ENCODE results near the gene FOLH1. TPM values are rescaled to one million over a fixed set of nuclear protein-coding genes. Genes with fewer than 3 reads are reported as not detected.
"Not testable (repeated sequence)": the region's sequence is repeated elsewhere in the genome, so short reads cannot be mapped to it uniquely, and the experiment has no call there.

FOLH1 gene
- total and polyA plus RNA-seq, 2 experiments from 2014 or later, result not detected

DNA sequence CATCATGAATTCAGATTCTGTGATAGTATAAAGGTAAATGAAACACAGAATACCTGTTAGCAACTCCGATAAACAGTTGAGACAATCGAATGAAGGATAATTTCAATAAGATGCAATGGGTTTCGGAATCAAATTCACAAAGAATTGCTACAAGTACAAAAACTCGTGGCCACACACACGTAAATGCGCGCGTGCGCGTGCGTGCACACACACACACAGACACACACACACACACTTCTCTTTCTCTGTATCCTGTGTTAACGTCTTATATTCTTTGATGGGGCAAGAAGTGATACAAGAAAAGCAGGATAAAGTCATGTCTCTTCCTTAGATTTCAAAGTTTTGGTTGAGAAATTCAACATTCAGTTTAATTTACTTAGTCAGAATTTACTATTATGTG is 57.2 kb downstream of the FOLH1 start:
- no peak overlapping the region for H3K4me2 ChIP-seq
- H3K4me3 ChIP-seq, result no peak overlapping the region
- H3K27me3 ChIP-seq, result no peaks in the 10 kb centered on the region
- H3K36me3 ChIP-seq (replicated peaks; ENCODE audit: insufficient read depth, low read depth), result no peaks in the 10 kb centered on the region
- H3K79me2 ChIP-seq, result no peaks in the 10 kb centered on the region
- WGBS (ENCODE audit: low lambda C conversion rate, missing lambda C conversion rate), result 82% methylated on average over 12 of the region's 12 CpGs
- H3K27ac ChIP-seq, result no peak overlapping the region
- no peaks in the 10 kb centered on the region for H3K9me3 ChIP-seq (ENCODE audit: low read depth)
- no peaks in the 10 kb centered on the region for H3K4me1 ChIP-seq (ENCODE audit: insufficient read depth)
- H3K9me2 ChIP-seq (replicated peaks; ENCODE audit: insufficient read depth), result no peaks in the 10 kb centered on the region
- TF ChIP-seq CTCF (IDR thresholded peaks at IDR 0.05; ENCODE audit: poor library complexity) (no peak), EZH2phosphoT487 (IDR thresholded peaks at IDR 0.05; ENCODE audit: low read depth, severe bottlenecking, unreplicated experiment) (no peak), EZH2 (IDR thresholded peaks at IDR 0.05; ENCODE audit: borderline replicate concordance) (no peak)
- no peaks in the 10 kb centered on the region for H4K20me1 ChIP-seq (ENCODE audit: insufficient read depth, poor library complexity, severe bottlenecking)
- no peak overlapping the region for H2AFZ ChIP-seq
- DNase-seq (ENCODE audit: low spot score), result no peak

DNA sequence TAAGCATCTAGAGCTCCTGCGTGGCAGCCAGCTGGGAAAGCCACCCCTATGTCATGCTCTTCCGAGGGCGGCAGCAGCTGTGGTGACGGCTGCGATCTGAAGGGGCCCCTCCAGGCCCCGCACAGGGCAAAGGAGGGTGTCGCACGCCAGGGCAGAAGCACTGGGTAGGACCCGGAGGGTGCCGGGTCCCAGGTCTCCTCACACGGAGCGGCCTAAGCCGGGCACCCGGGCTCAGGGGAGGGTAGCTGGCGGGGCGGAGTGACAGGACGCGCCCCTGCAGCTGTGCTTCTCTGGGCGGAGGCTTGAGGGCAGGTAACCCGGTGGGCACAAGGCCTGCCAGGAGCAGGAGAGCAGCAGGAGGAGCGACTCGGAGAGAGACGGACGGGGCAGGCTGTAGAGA is 106.0 kb downstream of the FOLH1 start:
- not testable (repeated sequence) for H3K36me3 ChIP-seq (replicated peaks; ENCODE audit: insufficient read depth, low read depth); H4K20me1 ChIP-seq (ENCODE audit: insufficient read depth, poor library complexity, severe bottlenecking); H3K4me1 ChIP-seq (ENCODE audit: insufficient read depth); H3K27me3 ChIP-seq; H3K9me2 ChIP-seq (replicated peaks; ENCODE audit: insufficient read depth); H3K27ac ChIP-seq; H3K4me2 ChIP-seq; H2AFZ ChIP-seq; H3K4me3 ChIP-seq; H3K79me2 ChIP-seq; DNase-seq (ENCODE audit: low spot score); H3K9me3 ChIP-seq (ENCODE audit: low read depth)
- WGBS (ENCODE audit: low lambda C conversion rate, missing lambda C conversion rate), result 85% methylated on average over 20 of the region's 24 CpGs

Other genes starting within 250 kb of the FOLH1 start
- gene TRIM51G, start 224.7 kb downstream of the FOLH1 start, total RNA-seq, result not detected in 2 replicates
- not detected in 2 replicates for gene TRIM51G, start 224.7 kb downstream of the FOLH1 start, polyA plus RNA-seq
- gene TRIM49B, start 179.8 kb downstream of the FOLH1 start, total RNA-seq, result not detected in 2 replicates
- gene TRIM49B, start 179.8 kb downstream of the FOLH1 start, polyA plus RNA-seq, result not detected in 2 replicates
- gene TRIM64C, start 149.5 kb downstream of the FOLH1 start, total RNA-seq, result not detected in 2 replicates
- not detected in 2 replicates for gene TRIM64C, start 149.5 kb downstream of the FOLH1 start, polyA plus RNA-seq